ENCODE results near the gene C4orf50.

Gene C4orf50

GRCh38 chr4:5897674-5898073 is 120.6 kb downstream of the C4orf50 start:
- no peak overlapping the region for H3K4me3 ChIP-seq (ENCODE audit: control insufficient read depth, low read depth, low read length)
- no peak for TF ChIP-seq CTCF (IDR thresholded peaks at IDR 0.05; ENCODE audit: control insufficient read depth, insufficient read depth, low read depth, low read length, missing control alignments)
- no peak for DNase-seq (ENCODE audit: low read depth)

- TF ChIP-seq CTCF (IDR thresholded peaks at IDR 0.05; ENCODE audit: control insufficient read depth, insufficient read depth, low read depth, low read length, missing control alignments), result no peak
- H3K4me3 ChIP-seq (ENCODE audit: control insufficient read depth, low read depth, low read length), result no peak overlapping the region
- DNase-seq (ENCODE audit: low read depth), result no peak
Measured at GRCh38 chr4:5895287-5895686, 122.9 kb downstream of the C4orf50 start.

- no peak for DNase-seq (ENCODE audit: low read depth)
- no peak for TF ChIP-seq CTCF (IDR thresholded peaks at IDR 0.05; ENCODE audit: control insufficient read depth, insufficient read depth, low read depth, low read length, missing control alignments)
- no peak overlapping the region for H3K4me3 ChIP-seq (ENCODE audit: control insufficient read depth, low read depth, low read length)
Measured at GRCh38 chr4:5894266-5894665, 124.0 kb downstream of the C4orf50 start.

GRCh38 chr4:5893591-5893990 is 124.6 kb downstream of the C4orf50 start:
- no peak for TF ChIP-seq CTCF (IDR thresholded peaks at IDR 0.05; ENCODE audit: control insufficient read depth, insufficient read depth, low read depth, low read length, missing control alignments)
- DNase-seq (ENCODE audit: low read depth), result no peak
- H3K4me3 ChIP-seq (ENCODE audit: control insufficient read depth, low read depth, low read length), result no peak overlapping the region

- DNase-seq (ENCODE audit: low read depth), result no peak
- TF ChIP-seq CTCF (IDR thresholded peaks at IDR 0.05; ENCODE audit: control insufficient read depth, insufficient read depth, low read depth, low read length, missing control alignments), result no peak
- no peak within 1 kb of the TSS for H3K4me3 ChIP-seq (ENCODE audit: control insufficient read depth, low read depth, low read length)
Measured at GRCh38 chr4:5893004-5893580, 125.1 kb downstream of the C4orf50 start, which contains the start of gene CRMP1. TSS of gene CRMP1 (minus strand) at chr4:5893086. CDS start at chr4:5892969, 117 bp downstream.

GRCh38 chr4:5892323-5893003 is 125.8 kb downstream of the C4orf50 start:
- no peak overlapping the region for H3K4me3 ChIP-seq (ENCODE audit: control insufficient read depth, low read depth, low read length)
- TF ChIP-seq CTCF (IDR thresholded peaks at IDR 0.05; ENCODE audit: control insufficient read depth, insufficient read depth, low read depth, low read length, missing control alignments), result no peak
- no peak for DNase-seq (ENCODE audit: low read depth)

All from AG09309 (cell line).